Activated CD4-positive, alpha-beta T cell treated with anti-CD3 and anti-CD28 coated beads for 4 hours (primary cell): ENCODE results near the gene DGKG.

Source experiments
- DNase-seq, 2 donors: peaks; one replicate each; pipeline ENCODE4 v3.0.0-alpha.2; 2020

The DGKG gene

DNA sequence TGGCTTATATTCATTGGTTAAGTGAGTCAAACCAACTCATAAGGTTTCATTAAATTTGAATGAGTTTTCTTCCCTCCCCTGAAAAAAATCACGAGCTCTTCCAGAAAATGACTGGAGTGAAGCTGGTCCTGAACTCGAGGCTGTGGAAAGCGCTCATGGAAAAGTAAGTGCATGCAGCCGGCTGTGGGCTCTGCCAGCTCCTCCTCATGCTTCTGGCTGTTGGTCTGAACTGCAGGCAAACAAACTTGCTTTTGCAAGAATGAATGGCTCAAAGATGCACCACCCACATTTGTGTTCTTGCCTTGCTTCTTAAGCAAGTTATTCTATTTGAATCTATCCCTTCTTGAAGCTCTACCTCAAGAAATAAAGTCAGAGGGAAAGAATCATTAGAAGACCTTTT lies 259.3 kb downstream of the DGKG start:
- no peak for DNase-seq

DNA sequence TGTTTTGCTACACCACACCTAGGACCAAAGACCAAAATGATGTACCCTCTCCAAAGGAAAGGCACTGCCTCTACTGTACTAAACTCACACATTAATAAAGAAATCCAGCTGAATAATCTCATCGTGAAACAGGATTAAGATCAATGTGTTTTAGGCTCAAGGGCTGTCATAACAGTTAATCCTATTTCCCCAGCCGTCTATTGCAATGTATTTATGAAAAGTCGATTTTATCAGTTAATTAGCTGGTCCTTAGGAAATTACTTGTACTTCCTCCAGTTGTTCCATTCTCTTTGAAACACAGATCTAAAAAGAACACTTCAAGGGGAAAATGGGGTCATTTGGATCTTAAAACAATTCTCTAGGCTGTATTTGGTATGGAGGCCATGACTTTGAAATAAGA lies 261.6 kb downstream of the DGKG start:
- no peak for DNase-seq

DNA sequence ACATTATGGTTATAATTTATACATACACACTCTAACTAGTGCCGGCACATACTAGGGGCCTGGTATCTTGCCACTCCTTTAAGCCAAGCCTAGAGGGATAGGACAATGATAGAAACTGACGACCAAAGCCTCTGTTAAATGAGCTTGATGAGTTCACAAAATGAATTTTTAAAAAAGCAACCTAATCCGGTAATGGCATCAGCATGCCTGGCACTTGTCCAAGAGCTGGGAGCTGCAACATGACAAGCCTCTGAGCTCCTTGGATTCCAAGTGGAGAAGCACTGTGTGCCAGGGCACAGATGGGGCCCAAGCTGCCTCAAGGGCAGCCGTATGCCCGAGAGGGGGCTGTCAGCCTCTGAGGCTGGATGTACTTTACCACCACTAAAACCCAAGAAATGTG lies 262.9 kb downstream of the DGKG start:
- DNase-seq = no peak

DNA sequence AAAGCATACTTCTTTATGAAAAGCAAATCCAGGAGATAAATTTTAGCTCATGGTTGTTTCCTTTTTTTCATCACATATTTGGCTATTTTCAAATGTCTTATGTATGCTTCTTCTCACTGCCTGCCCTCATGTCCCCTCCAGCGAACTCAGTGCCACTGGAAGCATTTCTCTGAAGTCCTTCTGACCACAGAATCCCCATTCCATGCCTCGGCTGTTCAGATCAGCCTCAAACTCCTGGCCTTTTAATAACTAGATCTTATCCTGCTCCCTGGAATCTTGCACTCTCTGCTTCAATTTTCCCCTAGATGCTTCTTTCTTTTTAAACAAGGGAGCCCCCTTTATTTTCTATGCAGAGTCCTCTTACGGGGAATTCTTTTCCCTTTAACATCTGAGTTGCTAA lies 263.3 kb downstream of the DGKG start:
- no peak for DNase-seq

DNA sequence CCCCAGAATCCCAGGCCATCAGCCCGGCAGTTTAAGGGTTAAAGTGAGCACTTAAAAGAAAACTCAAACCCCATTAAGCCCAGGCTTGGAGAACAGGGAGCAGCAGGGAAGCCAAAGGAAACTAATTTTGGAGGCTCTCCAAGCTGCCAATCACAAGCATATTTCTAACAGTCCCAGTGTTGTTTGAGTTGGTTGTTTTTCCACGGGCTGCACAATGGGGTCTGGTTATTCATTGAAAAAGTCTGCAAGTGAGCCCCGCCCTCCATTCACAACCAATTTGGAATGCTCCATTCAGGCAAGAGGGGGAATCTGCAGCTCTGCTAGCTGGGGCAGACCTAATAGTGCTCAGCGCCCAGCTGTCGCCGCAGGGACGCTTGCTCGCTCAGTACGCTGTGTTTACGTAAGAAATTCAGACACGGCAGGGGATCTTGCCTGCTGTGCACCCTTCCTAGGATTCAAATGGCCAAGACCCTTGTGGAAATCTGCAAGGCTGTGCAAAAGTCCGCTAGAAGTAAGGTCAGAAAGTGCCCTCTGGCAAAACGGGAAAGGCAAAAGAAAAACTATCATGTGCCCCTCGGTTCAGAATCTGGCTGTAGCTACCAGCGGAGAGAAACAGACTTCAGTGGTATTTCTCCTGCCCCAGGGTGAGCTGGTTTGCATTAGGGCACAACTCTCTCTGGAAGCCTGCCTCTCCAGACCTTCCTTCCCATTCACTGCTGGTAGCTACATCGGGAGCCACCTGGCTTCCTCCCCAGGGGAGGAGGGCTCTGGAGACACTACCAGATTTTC lies 264.2 kb downstream of the DGKG start:
- no peak for DNase-seq

DNA sequence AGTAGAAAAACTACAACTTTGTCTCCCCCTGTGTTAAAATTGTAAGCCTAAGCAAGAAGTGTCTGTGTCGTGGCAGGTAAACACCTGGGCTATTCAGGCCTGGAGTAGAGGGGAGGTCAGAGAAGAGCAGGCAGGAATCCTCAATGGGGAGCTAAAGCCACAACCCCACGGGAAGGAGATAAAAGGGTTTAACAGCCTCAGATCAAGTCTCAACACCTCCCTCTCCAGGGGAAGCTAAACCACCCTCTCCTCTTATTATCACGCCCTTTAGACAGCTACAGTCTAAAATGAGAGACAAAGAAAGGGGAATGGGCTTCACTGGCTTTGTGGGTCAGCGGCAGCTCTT lies 264.7 kb downstream of the DGKG start:
- no peak for DNase-seq
